Measurements from ENCODE around the gene FBXW10B.
"Not testable (repeated sequence)": the region's sequence is repeated elsewhere in the genome, so short reads cannot be mapped to it uniquely, and the experiment has no call there.

- TF ChIP-seq, protein P1, sequence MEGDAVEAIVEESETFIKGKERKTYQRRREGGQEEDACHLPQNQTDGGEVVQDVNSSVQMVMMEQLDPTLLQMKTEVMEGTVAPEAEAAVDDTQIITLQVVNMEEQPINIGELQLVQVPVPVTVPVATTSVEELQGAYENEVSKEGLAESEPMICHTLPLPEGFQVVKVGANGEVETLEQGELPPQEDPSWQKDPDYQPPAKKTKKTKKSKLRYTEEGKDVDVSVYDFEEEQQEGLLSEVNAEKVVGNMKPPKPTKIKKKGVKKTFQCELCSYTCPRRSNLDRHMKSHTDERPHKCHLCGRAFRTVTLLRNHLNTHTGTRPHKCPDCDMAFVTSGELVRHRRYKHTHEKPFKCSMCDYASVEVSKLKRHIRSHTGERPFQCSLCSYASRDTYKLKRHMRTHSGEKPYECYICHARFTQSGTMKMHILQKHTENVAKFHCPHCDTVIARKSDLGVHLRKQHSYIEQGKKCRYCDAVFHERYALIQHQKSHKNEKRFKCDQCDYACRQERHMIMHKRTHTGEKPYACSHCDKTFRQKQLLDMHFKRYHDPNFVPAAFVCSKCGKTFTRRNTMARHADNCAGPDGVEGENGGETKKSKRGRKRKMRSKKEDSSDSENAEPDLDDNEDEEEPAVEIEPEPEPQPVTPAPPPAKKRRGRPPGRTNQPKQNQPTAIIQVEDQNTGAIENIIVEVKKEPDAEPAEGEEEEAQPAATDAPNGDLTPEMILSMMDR (IDR thresholded peaks at IDR 0.05) = not testable (repeated sequence)
- not testable (repeated sequence) for TF ChIP-seq EZH2 (IDR thresholded peaks at IDR 0.05; ENCODE audit: borderline replicate concordance, insufficient read depth, low read depth, low read length, poor library complexity, severe bottlenecking)
Observed at GRCh38 chr17:15573870-15574269, 45.6 kb downstream of the FBXW10B start.
